Endothelial cell of umbilical vein (primary cell): ENCODE measurements around the gene CYTH1. TPM values are rescaled to one million over a fixed set of nuclear protein-coding genes. Genes with fewer than 3 reads are reported as not detected.

Experiments used
- BruUV-seq: library from RNA; stranded (reverse); fragments of 400-500 nt; replicated peaks from 2 replicates; lab custom pipeline; 2021; lab: Mats Ljungman, UMichigan
- CTCF ChIA-PET: fragments of 300-600, 350-600 bp; sonication (Branson Sonifier 250); formaldehyde crosslinking; loops from one replicate; lab custom pipeline; 2021; ENCODE audit warnings: antibody characterized with exemption, inconsistent platforms; lab: Charles Lee
- POLR2A ChIA-PET: fragments of 300-600, 350-600 bp; sonication (Branson Sonifier 250); formaldehyde crosslinking; loops from one replicate; lab custom pipeline; 2021; ENCODE audit warnings: antibody characterized with exemption, inconsistent platforms; lab: Charles Lee
- DNase-seq: peaks from one replicate; pipeline ENCODE4 v3.0.0-alpha.2; 2011; ENCODE audit warnings: low read depth, low spot score
- FAIRE-seq: peaks from 2 replicates; lab custom pipeline; 2011; peaks lifted over from hg19 to GRCh38; lab: Jason Lieb, UNC
- H2AFZ ChIP-seq: 2 replicates; pipeline ENCODE4 v1.6.0; 2012; ENCODE audit warnings: low read depth, low read length, control low read depth, inconsistent platforms
- H3K27ac ChIP-seq: 2 replicates; pipeline ENCODE4 v1.5.1; 2011; ENCODE audit warnings: low read depth, mild to moderate bottlenecking, control low read depth, low read length, moderate library complexity; ENCODE audit not compliant: insufficient read depth
- H3K27me3 ChIP-seq, 2 experiments: 2 replicates each; pipeline versions ENCODE4 v1.6.0 to v1.6.1; 2011; ENCODE audit warnings: low read length in 2 of 2, mixed read lengths in 1 of 2; ENCODE audit not compliant: control insufficient read depth in 2 of 2, insufficient read depth in 2 of 2
- H3K36me3 ChIP-seq, 2 experiments: 2 replicates in 1 of 2; 3 replicates in 1 of 2; pipeline ENCODE4 v1.5.1; 2011; ENCODE audit warnings: low read length in 2 of 2, mild to moderate bottlenecking in 1 of 2, moderate library complexity in 1 of 2; ENCODE audit not compliant: control insufficient read depth in 2 of 2, insufficient read depth in 2 of 2; ENCODE audit errors: extremely low read depth in 1 of 2
- H3K4me1 ChIP-seq: 3 replicates; pipeline ENCODE4 v1.5.1; 2011; ENCODE audit warnings: mild to moderate bottlenecking, low read length; ENCODE audit not compliant: control insufficient read depth, insufficient read depth; ENCODE audit errors: extremely low read depth
- H3K4me2 ChIP-seq: 2 replicates; pipeline ENCODE4 v1.6.1; 2011; ENCODE audit warnings: low read length, control low read depth, mixed read lengths; ENCODE audit not compliant: insufficient read depth
- H3K4me3 ChIP-seq, 3 experiments: fragments of 200-600 bp in 1 of 3; sonication (generic), shearing (Covaris generic) in 1 of 3; replicated peaks in 1 of 3; 2 replicates each; pipeline ENCODE4 v1.5.1; 2011 to 2016; ENCODE audit warnings: control low read depth in 3 of 3, low read length in 3 of 3, mild to moderate bottlenecking in 2 of 3, inconsistent platforms in 1 of 3, low read depth in 1 of 3, moderate library complexity in 1 of 3; ENCODE audit not compliant: insufficient read depth in 1 of 3
- H3K79me2 ChIP-seq: 2 replicates; pipeline ENCODE4 v1.6.0; 2012; ENCODE audit warnings: low read length, inconsistent platforms; ENCODE audit not compliant: control insufficient read depth, insufficient read depth
- H3K9ac ChIP-seq: replicated peaks from 2 replicates; pipeline ENCODE3; 2011; ENCODE audit warnings: low read length, control low read depth; ENCODE audit not compliant: insufficient read depth; ENCODE audit errors: extremely low read depth
- H3K9me1 ChIP-seq: replicated peaks from 3 replicates; pipeline ENCODE4 v1.6.0; 2011; ENCODE audit warnings: mild to moderate bottlenecking, low read length; ENCODE audit not compliant: control insufficient read depth, insufficient read depth; ENCODE audit errors: extremely low read depth
- H3K9me3 ChIP-seq: replicated peaks from 2 replicates; pipeline ENCODE4 v1.5.1; 2012; ENCODE audit warnings: low read length, inconsistent platforms; ENCODE audit not compliant: control insufficient read depth, insufficient read depth
- H4K20me1 ChIP-seq: replicated peaks from 2 replicates; pipeline ENCODE3; 2011; ENCODE audit warnings: mild to moderate bottlenecking, low read length; ENCODE audit not compliant: control insufficient read depth, insufficient read depth; ENCODE audit errors: extremely low read depth
- EZH2 ChIP-seq: IDR thresholded peaks from 2 replicates; pipeline ENCODE4 v1.6.1; 2012; ENCODE audit warnings: borderline replicate concordance, low read depth, mild to moderate bottlenecking, moderate library complexity, low read length, inconsistent platforms; ENCODE audit not compliant: severe bottlenecking
- FOS ChIP-seq: IDR thresholded peaks from 2 replicates; pipeline ENCODE4 v1.6.1; 2011; ENCODE audit warnings: mild to moderate bottlenecking, low read length, moderate library complexity, borderline replicate concordance; ENCODE audit not compliant: insufficient read depth
- GATA2 ChIP-seq: IDR thresholded peaks from 2 replicates; pipeline ENCODE4 v1.7.0; 2011; ENCODE audit warnings: low read depth, mild to moderate bottlenecking, moderate library complexity, mixed read lengths, low read length; ENCODE audit not compliant: insufficient read length, insufficient read depth
- JUN ChIP-seq: IDR thresholded peaks from 2 replicates; pipeline ENCODE4 v1.6.1; 2011; ENCODE audit warnings: borderline replicate concordance, low read depth; ENCODE audit not compliant: insufficient read length, insufficient read depth
- POLR2A ChIP-seq: IDR thresholded peaks from 2 replicates; pipeline ENCODE4 v1.6.1; 2012; ENCODE audit warnings: low read depth, mild to moderate bottlenecking, control low read depth, low read length
- POLR2AphosphoS5 ChIP-seq: IDR thresholded peaks from 2 replicates; pipeline ENCODE4 v1.6.1; 2012; ENCODE audit warnings: low read depth, mild to moderate bottlenecking, control low read depth, low read length, moderate library complexity; ENCODE audit not compliant: insufficient read depth
- dilution Hi-C: fragments of 300-500 bp; cut with MboI; formaldehyde crosslinking; loops from one replicate; pipeline ENCODE4 v1.15.0; 2019; ENCODE audit warnings: low sequenced_read_pairs; ENCODE audit not compliant: extremely low pct_ligation_motif_present
- intact Hi-C: fragments of 100-400 bp; cut with micrococcal nuclease; formaldehyde crosslinking; loops from one replicate; pipeline ENCODE4 v1.10.0; 2022
- polyA plus RNA-seq, 4 experiments: library from polyadenylated mRNA; depleted of rRNA in 3 of 4; stranded (reverse) in 3 of 4; unstranded in 1 of 4; fragments of >200 nt; gene quantifications; 2 replicates each; pipeline versions ENCODE4 v1.2.1 to v1.2.3, GENCODE V29; 2011 to 2012; ENCODE audit warnings: missing spikeins in 1 of 4
- total RNA-seq: library from RNA; stranded (reverse); gene quantifications from 2 replicates; pipeline ENCODE4 v1.2.3, GENCODE V29; 2021
- TF ChIP-seq, protein P1 (sequence below), 2 donors: IDR thresholded peaks; 1 replicate in 1 of 2; 2 replicates in 1 of 2; pipeline ENCODE4 v1.5.1; 2011; ENCODE audit warnings: low read length in 2 of 2, mild to moderate bottlenecking in 2 of 2, moderate library complexity in 2 of 2, control low read depth in 1 of 2, inconsistent platforms in 1 of 2, low read depth in 1 of 2; ENCODE audit not compliant: insufficient read depth in 1 of 2; ENCODE audit errors: extremely low read depth in 1 of 2

CYTH1 gene
- total and polyA plus RNA-seq, 2 donors (not counting 3 experiments of a cell fraction or from before 2014, with no cell fraction given) = 35.9 to 49.9 TPM

GRCh38 chr17:78819402-78819801 is 37.3 kb upstream of the CYTH1 start:
- Histone ChIP-seq H4K20me1 (no peaks in the 10 kb centered on the region), H3K9me1 (no peaks in the 10 kb centered on the region), H3K4me3 (no peak overlapping the region), H3K4me1 (peaks cover 19% of the 10 kb centered on the region), H3K36me3 (peaks cover 16 to 37% of the 10 kb centered on the region in 2 experiments), H3K4me2 (peak overlapping the region; percentile 64), H3K27ac (peak overlapping the region; percentile 52), H3K9me3 (no peaks in the 10 kb centered on the region), H3K79me2 (peaks cover 2% of the 10 kb centered on the region), H3K9ac (no peak overlapping the region), H2AFZ (no peak overlapping the region), H3K27me3 (no peaks in the 10 kb centered on the region)
- intact Hi-C loops (no loop called here), dilution Hi-C loops (no loop called here)
- DNase-seq = no peak
- no peak for FAIRE-seq
- TF ChIP-seq POLR2AphosphoS5 = no peak
- ChIA-PET POLR2A (interaction anchor here (1.2 kb wide), 1 partner anchor 15 kb away, joined by 5 read pairs; no protein-coding TSS in a partner anchor), CTCF (interaction anchor here (0.8 to 2.7 kb wide), 8 partner anchors 8 to 322 kb away, joined by 3 to 11 read pairs (median 4); no protein-coding TSS in a partner anchor)
- BruUV-seq = no TSS peak

DNA sequence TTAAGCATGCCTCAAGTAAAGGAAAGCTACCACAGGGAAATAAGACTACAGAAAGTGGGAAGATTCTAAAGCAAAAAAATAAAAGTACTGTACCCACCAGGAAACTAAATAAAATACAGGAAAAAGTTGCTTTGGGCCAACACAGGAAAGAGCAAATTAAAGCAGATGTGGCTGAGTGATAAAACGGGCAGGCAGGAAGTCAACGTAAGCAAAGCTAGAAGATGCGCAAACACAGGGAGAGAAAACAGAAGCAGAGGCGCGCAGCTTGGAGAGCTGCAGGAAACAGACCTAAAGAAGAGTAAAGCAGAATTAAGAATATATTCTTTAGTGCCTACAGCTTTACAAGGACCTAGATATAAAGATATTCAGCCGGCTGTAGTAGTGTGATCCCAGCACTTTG is 36.9 kb upstream of the CYTH1 start:
- POLR2A ChIA-PET = interaction anchor here (0.7 to 1.2 kb wide), 2 partner anchors 14 to 122 kb away, joined by 3 to 5 read pairs; no protein-coding TSS in a partner anchor
- peaks cover 16 to 39% of the 10 kb centered on the region in 2 experiments for H3K36me3 ChIP-seq

More for the DNA sequence above, 36.9 kb upstream of the CYTH1 start:
- peaks cover 19% of the 10 kb centered on the region for H3K4me1 ChIP-seq
- H3K9ac ChIP-seq = no peak overlapping the region
- H3K4me3 ChIP-seq = no peak overlapping the region
- no peaks in the 10 kb centered on the region for H4K20me1 ChIP-seq
- CTCF ChIA-PET = interaction anchor here (0.8 to 2.7 kb wide), 8 partner anchors 9 to 322 kb away, joined by 3 to 11 read pairs (median 4); no protein-coding TSS in a partner anchor
- H3K9me3 ChIP-seq = no peaks in the 10 kb centered on the region
- DNase-seq = peak; percentile 92
- H2AFZ ChIP-seq = no peak overlapping the region
- H3K27me3 ChIP-seq = no peaks in the 10 kb centered on the region
- peak; percentile 90 for FAIRE-seq
- peak overlapping the region; percentile 64 for H3K4me2 ChIP-seq
- peak overlapping the region; percentile 56 for H3K27ac ChIP-seq
- H3K79me2 ChIP-seq = no peaks in the 10 kb centered on the region
- intact Hi-C loops (no loop called here), dilution Hi-C loops (no loop called here)
- H3K9me1 ChIP-seq = no peaks in the 10 kb centered on the region
- TF ChIP-seq FOS (no peak), GATA2 (peak; percentile 95), POLR2AphosphoS5 (peak; percentile 72), EZH2 (no peak), POLR2A (peak; percentile 56), JUN (peak; percentile 8)
- TF ChIP-seq, protein P1, sequence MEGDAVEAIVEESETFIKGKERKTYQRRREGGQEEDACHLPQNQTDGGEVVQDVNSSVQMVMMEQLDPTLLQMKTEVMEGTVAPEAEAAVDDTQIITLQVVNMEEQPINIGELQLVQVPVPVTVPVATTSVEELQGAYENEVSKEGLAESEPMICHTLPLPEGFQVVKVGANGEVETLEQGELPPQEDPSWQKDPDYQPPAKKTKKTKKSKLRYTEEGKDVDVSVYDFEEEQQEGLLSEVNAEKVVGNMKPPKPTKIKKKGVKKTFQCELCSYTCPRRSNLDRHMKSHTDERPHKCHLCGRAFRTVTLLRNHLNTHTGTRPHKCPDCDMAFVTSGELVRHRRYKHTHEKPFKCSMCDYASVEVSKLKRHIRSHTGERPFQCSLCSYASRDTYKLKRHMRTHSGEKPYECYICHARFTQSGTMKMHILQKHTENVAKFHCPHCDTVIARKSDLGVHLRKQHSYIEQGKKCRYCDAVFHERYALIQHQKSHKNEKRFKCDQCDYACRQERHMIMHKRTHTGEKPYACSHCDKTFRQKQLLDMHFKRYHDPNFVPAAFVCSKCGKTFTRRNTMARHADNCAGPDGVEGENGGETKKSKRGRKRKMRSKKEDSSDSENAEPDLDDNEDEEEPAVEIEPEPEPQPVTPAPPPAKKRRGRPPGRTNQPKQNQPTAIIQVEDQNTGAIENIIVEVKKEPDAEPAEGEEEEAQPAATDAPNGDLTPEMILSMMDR (IDR thresholded peaks at IDR 0.05; ENCODE audit: extremely low read depth in 1 of 2, insufficient read depth in 1 of 2, low read depth in 1 of 2, low read length in 2 of 2) = no peak
- BruUV-seq = no TSS peak
